Adipose tissue (tissue), 3 donors: ENCODE data around the gene PHTF2. TPM values are rescaled to one million over a fixed set of nuclear protein-coding genes. Genes with fewer than 3 reads are reported as not detected.
"Not testable (repeated sequence)": the region's sequence is repeated elsewhere in the genome, so short reads cannot be mapped to it uniquely, and the experiment has no call there.

Experiments used
- H3K27ac ChIP-seq: one replicate; pipeline ENCODE4 v1.5.1; 2013; ENCODE audit warnings: low read depth, low read length
- WGBS, 3 donors: extraction: QIAGEN DNeasy Blood & Tissue Kit; methylation state at CpG; one replicate each; pipeline ENCODE4 v1.1.7; 2013; 5-methylcytosine and 5-hydroxymethylcytosine counted together
- polyA plus RNA-seq, 3 donors: library from polyadenylated mRNA; stranded (reverse); fragments of 200-250 nt; gene quantifications; one replicate each; pipeline ENCODE4 v1.2.3, GENCODE V29; 2013
- donor health status: healthy with polysubstance abuse.
- donor health status: Bipolar disorder and iron deficiency.
- donor health status: healthy.

Gene PHTF2
- polyA plus RNA-seq, 3 donors = 2.2 to 4.7 (median 4.2) TPM

DNA sequence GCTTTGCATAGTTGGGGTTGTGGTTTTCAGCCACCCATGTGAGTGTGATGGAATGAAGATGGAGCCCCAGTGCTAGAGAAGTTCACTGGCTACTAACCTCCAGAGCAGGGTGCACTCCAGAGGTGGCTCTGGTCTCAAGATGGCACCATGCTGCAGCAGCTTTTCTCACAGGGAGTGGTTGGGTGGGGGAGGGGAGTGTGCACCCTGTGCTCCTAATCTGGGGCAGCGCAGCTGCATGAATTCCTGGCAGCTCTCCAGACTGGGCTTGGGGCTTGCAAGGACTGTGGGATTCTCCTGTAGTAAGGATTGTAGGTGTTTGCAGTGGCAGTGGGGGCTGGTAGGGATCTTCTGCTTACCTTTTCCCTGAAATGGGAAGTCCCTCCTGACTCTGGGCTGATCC is 23.7 kb downstream of the PHTF2 start:
- WGBS, 3 donors = 0 to 58% (median 48%) methylated on average over 1 of the region's 1 CpG
- H3K27ac ChIP-seq = no peak overlapping the region

DNA sequence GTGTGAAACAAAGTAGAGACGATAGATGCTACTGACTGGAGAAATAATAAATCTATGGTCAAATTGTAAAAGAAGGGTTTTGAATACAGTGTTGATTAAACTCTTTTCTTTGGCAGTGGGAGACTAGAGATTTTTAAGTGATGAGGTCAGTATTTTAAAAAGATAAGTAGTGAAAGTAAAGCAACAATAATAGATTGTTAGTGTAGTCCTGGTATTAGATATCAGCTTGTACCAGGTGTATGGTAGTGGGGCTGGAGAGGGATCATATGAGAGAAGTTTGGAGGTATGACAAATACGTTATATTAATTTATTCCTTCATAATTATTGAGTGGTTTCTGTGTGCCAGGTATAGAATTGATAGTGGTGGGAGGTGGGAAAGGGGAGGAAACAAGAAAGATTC is 25.2 kb downstream of the PHTF2 start:
- 75 to 79% (median 76%) methylated on average over 2 of the region's 2 CpGs for WGBS, 3 donors

DNA sequence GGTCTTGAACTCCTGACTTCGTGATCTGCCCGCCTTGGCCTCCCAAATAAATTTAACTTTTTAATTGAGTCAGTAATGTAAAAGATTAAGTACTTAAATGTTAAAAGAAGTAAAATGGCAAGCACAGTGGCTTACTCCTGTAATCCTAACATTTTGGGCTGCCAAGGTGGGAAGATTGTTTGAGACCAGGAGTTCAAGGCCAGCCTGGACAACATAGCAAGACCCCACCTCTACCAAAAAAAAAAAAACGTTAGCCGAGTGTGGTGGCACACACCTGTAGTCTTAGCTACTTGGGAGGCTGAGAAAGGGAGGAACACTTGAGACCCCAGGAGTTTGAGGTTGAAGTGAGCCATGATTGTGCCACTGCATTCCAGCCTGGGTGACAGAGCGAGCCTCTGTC is 26.1 kb downstream of the PHTF2 start:
- 93 to 98% (median 98%) methylated on average over 5 of the region's 5 CpGs for WGBS, 3 donors
- H3K27ac ChIP-seq = no peak overlapping the region

More for the DNA sequence above, 25.2 kb downstream of the PHTF2 start:
- no peak overlapping the region for H3K27ac ChIP-seq

DNA sequence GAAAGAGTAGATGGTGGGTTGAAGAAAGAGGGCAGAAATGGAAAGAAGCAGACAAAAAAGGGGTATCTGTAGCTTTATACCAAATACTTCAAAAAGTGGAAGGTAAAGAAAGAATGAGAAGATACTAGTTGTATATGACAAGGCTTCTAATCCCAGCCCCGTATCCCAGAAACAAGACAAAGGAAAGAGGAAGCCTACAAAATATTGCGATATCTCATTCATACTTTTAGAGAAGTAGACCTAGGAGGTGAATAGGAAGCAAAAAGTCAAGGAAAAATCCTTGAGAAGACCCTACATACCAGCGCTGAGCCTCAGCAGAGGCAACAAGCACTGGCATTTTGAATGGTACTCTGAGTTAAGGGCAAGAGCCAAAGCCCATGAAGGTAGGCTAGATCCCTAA is 26.6 kb downstream of the PHTF2 start:
- 78 to 96% (median 84%) methylated on average over 3 of the region's 3 CpGs for WGBS, 3 donors

DNA sequence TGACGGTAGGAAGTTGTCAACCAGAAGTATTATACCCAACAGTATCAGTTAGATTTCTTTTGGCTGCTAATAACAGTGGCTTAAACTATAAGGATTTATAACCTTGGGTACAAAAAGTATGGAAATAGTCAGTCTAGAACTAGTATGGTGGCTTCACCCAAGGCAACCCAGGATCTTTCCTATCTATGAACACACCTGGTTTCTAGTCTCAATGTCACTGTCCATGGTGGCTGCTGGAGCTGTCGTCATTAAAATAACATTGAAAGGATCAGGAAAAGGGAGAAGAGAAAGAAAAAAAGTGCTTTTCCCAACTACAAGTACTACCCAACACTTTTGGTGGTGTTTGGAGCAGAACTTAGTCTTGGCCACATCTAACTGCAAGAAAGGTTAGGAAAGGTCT is 27.7 kb downstream of the PHTF2 start:
- 92 to 97% (median 95%) methylated on average over 2 of the region's 2 CpGs for WGBS, 3 donors
- no peak overlapping the region for H3K27ac ChIP-seq

More for the DNA sequence above, 26.6 kb downstream of the PHTF2 start:
- no peak overlapping the region for H3K27ac ChIP-seq

- WGBS, 3 donors = 58 to 70% (median 61%) methylated on average over 2 of the region's 2 CpGs
- no peak overlapping the region for H3K27ac ChIP-seq
Observed at GRCh38 chr7:77827999-77828398, 29.4 kb downstream of the PHTF2 start.

DNA sequence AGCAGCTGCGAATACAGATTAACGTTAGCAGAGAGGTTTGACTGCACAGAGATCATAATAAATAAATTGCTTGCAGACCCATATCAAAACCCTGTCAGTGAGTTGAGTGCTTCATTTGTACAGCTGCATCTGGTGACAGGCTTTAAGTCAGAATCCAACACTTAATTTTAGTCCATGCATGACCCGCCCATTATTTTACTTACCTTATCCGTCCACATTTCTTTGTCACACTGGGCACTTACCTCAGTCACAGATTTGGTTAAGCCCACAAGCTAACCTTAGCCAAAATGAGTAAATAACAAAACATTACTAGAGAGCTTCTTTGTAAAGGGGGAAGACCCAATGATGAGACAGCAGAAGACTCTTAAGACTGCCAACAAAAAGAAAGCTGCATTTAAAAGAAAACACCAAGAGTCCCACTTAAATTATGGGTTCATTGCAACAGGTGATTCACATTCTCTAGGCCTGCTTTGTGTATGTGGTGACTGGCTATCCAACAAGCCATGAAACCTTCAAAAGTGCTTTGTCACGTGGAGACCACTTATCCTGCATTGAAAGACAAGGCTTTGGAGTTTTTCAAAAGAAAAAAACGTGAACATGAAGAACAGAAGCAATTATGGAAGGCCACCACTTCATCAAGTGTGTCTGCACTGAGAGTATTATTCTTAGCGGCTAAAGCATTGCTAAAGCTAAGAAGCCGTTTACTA is 32.2 kb downstream of the PHTF2 start:
- no peak overlapping the region for H3K27ac ChIP-seq
- WGBS, 3 donors = 85 to 90% (median 86%) methylated on average over 8 of the region's 8 CpGs

GRCh38 chr7:77831481-77831880 is 32.9 kb downstream of the PHTF2 start:
- 93% methylated on average over 7 of the region's 7 CpGs for WGBS, 3 donors
- no peak overlapping the region for H3K27ac ChIP-seq

DNA sequence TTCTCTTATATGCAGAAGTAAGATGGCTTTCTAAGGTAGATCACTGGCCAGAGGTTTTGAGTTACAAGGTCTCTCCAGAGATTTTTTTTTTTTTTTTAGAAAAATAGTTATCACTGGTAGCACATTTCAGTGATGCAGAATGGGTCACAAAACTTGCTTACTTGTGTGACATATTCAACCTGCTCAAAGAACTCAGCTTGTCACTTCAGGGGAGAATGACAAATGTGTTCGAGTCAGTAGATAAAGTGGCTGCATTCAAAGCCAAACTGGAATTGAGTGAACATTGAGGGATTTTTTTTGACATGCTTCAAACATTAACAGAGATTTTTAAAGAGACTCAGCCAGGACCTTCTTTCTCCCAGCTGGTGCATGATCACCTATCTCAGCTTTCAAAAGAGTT is 33.4 kb downstream of the PHTF2 start:
- WGBS, 3 donors = 29 to 93% (median 85%) methylated on average over 1 of the region's 1 CpG
- no peak overlapping the region for H3K27ac ChIP-seq

DNA sequence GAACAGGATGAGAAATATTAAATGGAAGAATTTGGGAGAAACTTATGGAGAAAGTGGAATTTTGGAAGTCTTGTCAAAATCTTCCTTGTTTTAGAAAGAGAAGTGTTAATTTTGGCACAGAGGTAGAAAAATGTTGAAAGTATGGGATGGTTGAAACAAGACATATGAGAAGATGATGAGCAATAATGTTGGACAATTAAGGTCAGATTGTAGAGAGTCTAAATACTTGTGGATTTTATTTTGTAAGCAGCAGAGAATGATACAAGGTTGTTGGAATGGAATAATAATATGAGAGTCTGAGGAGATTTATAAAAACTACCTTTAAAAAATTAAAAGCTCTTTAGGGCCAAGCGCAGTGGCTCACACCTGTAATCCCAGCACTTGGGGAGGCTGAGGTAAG is 34.6 kb downstream of the PHTF2 start:
- H3K27ac ChIP-seq = no peak overlapping the region
- WGBS, 3 donors = 98 to 100% (median 100%) methylated on average over 1 of the region's 1 CpG

GRCh38 chr7:77836425-77836824 is 37.9 kb downstream of the PHTF2 start:
- 97 to 100% (median 100%) methylated on average over 2 of the region's 2 CpGs for WGBS, 3 donors
- not testable (repeated sequence) for H3K27ac ChIP-seq

- H3K27ac ChIP-seq = no peak overlapping the region
- WGBS, 3 donors = 17 to 69% (median 65%) methylated on average over 2 of the region's 2 CpGs
Observed at GRCh38 chr7:77837275-77837674, 38.7 kb downstream of the PHTF2 start.

DNA sequence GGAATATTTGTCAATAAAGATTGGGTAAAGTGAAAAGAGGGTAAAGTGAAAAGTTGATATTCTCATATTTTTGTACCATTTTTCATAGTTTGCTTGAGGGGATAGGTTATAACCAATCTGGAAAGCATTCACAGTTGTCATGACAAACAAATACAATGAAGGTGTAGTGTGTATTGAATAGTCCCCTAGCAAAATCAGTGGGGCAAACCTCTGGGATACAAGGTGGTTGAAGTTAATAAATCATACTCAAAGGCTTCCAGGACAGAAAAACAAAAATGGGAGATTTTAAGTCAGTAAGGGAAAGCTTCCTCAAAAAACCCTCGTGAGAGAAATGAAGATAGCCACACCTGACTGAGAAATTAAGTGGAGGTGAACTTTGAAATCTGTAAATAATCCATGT is 39.4 kb downstream of the PHTF2 start:
- no peak overlapping the region for H3K27ac ChIP-seq
- 19 to 77% (median 65%) methylated on average over 1 of the region's 1 CpG for WGBS, 3 donors

GRCh38 chr7:77838929-77839491 is 40.4 kb downstream of the PHTF2 start:
- WGBS, 3 donors = 45 to 81% (median 67%) methylated on average over 3 of the region's 3 CpGs

DNA sequence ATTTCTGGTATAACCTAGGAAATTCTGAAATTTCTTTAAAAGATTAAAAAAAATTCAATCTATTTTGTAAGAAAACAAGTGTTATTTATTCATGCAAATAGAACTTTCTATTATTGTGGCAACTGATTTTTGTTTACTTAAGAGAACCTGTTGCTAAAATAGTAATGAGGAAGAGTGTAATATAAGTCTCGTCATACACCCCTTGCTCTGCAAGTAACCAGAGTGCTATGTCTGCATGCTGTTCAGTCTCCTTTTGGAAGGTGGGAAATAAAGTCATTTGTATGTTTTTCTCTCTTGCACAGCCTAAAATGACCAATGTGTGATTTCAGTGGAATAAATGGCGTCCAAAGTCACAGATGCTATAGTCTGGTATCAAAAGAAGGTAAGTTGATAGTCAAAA is 41.3 kb downstream of the PHTF2 start:
- 81 to 84% (median 82%) methylated on average over 2 of the region's 2 CpGs for WGBS, 3 donors
- no peak overlapping the region for H3K27ac ChIP-seq

More at GRCh38 chr7:77838929-77839491, 40.4 kb downstream of the PHTF2 start:
- H3K27ac ChIP-seq = no peak overlapping the region

GRCh38 chr7:77843194-77843593 is 44.6 kb downstream of the PHTF2 start:
- WGBS, 3 donors = 73 to 98% (median 79%) methylated on average over 2 of the region's 2 CpGs
- no peak overlapping the region for H3K27ac ChIP-seq

GRCh38 chr7:77846317-77847092 is 47.9 kb downstream of the PHTF2 start:
- H3K27ac ChIP-seq = no peak overlapping the region
- 73 to 89% (median 84%) methylated on average over 2 to 7 of the region's 8 CpGs for WGBS, 3 donors

DNA sequence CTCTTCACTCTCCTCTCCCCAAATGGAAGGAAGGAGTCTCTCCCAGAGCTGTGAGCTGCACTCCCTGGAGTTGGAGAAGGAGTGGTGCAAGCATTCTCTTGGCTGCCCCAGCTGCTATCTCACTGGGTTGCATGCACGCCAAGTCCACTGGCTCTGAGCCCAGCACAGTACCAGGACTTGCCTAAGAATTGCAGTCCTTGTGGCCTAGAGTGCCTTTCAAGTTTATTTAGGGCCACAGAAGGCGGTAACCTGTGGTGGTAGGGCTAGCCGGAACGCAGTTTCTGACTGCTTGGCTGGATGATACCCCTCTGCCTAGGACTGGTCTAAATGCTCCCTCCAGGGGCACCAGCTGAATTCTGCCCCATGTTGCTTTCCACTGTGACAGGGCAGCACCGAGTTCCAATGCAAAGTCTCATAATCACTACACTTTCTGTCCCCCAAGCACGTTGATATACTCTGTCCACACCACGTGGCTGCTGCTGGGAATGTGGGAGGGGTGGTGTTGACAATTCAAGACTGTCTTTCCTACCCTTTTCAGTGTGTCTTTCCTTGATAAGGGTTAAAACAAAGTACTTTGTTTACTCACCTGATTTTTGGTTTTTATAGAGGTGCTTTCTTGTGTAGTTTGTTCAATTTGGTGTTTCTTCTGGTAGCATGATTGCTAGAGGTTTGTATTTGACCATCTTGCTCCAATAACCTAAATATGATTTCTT is 57.0 kb downstream of the PHTF2 start:
- WGBS, 3 donors = 77 to 89% (median 81%) methylated on average over 7 of the region's 7 CpGs
- no peak overlapping the region for H3K27ac ChIP-seq

- no peak overlapping the region for H3K27ac ChIP-seq
- WGBS, 3 donors = 81 to 83% (median 82%) methylated on average over 2 of the region's 2 CpGs
Observed at GRCh38 chr7:77858278-77858677, 59.7 kb downstream of the PHTF2 start.
